HEK293T (cell line): ENCODE data around the gene HACD2.

ENCODE experiments used
- BHLHE40 ChIP-seq: fragments of 450-650 bp; IDR thresholded peaks from 2 replicates; pipeline ENCODE4 v1.6.1; 2016; ENCODE audit warnings: mild to moderate bottlenecking, moderate library complexity, borderline replicate concordance
- ELF4 ChIP-seq: fragments of 450-650 bp; IDR thresholded peaks from 2 replicates; pipeline ENCODE4 v1.6.1; 2017; ENCODE audit warnings: antibody characterized with exemption
- FOXA1 ChIP-seq: fragments of 450-650 bp; IDR thresholded peaks from 2 replicates; pipeline ENCODE4 v1.6.1; 2016; ENCODE audit warnings: mild to moderate bottlenecking
- FOXM1 ChIP-seq: fragments of 450-650 bp; IDR thresholded peaks from 2 replicates; pipeline ENCODE4 v1.6.1; 2017; ENCODE audit warnings: mild to moderate bottlenecking, borderline replicate concordance
- HDGF ChIP-seq: fragments of 450-650 bp; IDR thresholded peaks from 2 replicates; pipeline ENCODE4 v1.6.1; 2017; ENCODE audit warnings: antibody characterized with exemption, borderline replicate concordance
- LEF1 ChIP-seq: fragments of 450-650 bp; IDR thresholded peaks from 2 replicates; pipeline ENCODE4 v1.6.1; 2017; ENCODE audit warnings: mild to moderate bottlenecking, borderline replicate concordance
- NFRKB ChIP-seq: fragments of 450-650 bp; IDR thresholded peaks from 2 replicates; pipeline ENCODE4 v1.6.1; 2016; ENCODE audit warnings: mild to moderate bottlenecking, moderate library complexity
- PKNOX1 ChIP-seq: fragments of 450-650 bp; IDR thresholded peaks from 2 replicates; pipeline ENCODE4 v1.6.1; 2016
- SP1 ChIP-seq: fragments of 450-650 bp; IDR thresholded peaks from 2 replicates; pipeline ENCODE4 v1.6.1; 2017
- SUZ12 ChIP-seq: fragments of 450-650 bp; IDR thresholded peaks from 2 replicates; pipeline ENCODE4 v1.6.1; 2016; ENCODE audit warnings: mild to moderate bottlenecking
- TARDBP ChIP-seq: fragments of 450-650 bp; IDR thresholded peaks from 2 replicates; pipeline ENCODE4 v1.6.1; 2016
- ZNF384 ChIP-seq: fragments of 450-650 bp; IDR thresholded peaks from 2 replicates; pipeline ENCODE4 v1.6.1; 2016

GRCh38 chr3:123448536-123449101, 136.2 kb downstream of the HACD2 start, which contains the start of gene ADCY5:
- no peak for TF ChIP-seq TARDBP
- TF ChIP-seq FOXM1, result no peak
- TF ChIP-seq SUZ12, result no peak
- TF ChIP-seq SP1, result no peak
- TF ChIP-seq FOXA1, result no peak
- TF ChIP-seq HDGF, result no peak
- no peak for TF ChIP-seq PKNOX1
- no peak for TF ChIP-seq LEF1
- no peak for TF ChIP-seq ELF4
- TF ChIP-seq ZNF384, result no peak
- TF ChIP-seq BHLHE40, result no peak
- no peak for TF ChIP-seq NFRKB
